Bronchial epithelial cell (primary cell): ENCODE measurements around the gene HTR4. TPM values are rescaled to one million over a fixed set of nuclear protein-coding genes. Genes with fewer than 3 reads are reported as not detected.

Experiments
- DNase-seq: peaks from one replicate; pipeline ENCODE4 v3.0.0-alpha.2; 2010; ENCODE audit warnings: low read depth
- FAIRE-seq: peaks from 2 replicates; lab custom pipeline; 2011; peaks lifted over from hg19 to GRCh38; lab: Jason Lieb, UNC
- H3K27me3 ChIP-seq: 2 replicates; pipeline ENCODE4 v1.5.1; 2011; ENCODE audit warnings: low read length; ENCODE audit not compliant: control insufficient read depth, insufficient read depth
- H3K36me3 ChIP-seq: 2 replicates; pipeline ENCODE4 v1.5.1; 2011; ENCODE audit warnings: low read length; ENCODE audit not compliant: control insufficient read depth, insufficient read depth
- H3K4me3 ChIP-seq: 2 replicates; pipeline ENCODE4 v1.5.1; 2011; ENCODE audit warnings: mild to moderate bottlenecking, low read depth, low read length, control low read depth
- total RNA-seq: library from RNA; depleted of rRNA; stranded (reverse); fragments of >200 nt; gene quantifications from 2 replicates; pipeline ENCODE4 v1.2.1, GENCODE V29; 2014
- TF ChIP-seq, protein P1 (sequence below): IDR thresholded peaks from 2 replicates; pipeline ENCODE4 v1.5.1; 2011; ENCODE audit warnings: mild to moderate bottlenecking, moderate library complexity, low read length, control low read depth, inconsistent platforms; ENCODE audit not compliant: insufficient read depth, severe bottlenecking

Gene HTR4
- total RNA-seq, 1 donor from 2014 or later: not detected

DNA sequence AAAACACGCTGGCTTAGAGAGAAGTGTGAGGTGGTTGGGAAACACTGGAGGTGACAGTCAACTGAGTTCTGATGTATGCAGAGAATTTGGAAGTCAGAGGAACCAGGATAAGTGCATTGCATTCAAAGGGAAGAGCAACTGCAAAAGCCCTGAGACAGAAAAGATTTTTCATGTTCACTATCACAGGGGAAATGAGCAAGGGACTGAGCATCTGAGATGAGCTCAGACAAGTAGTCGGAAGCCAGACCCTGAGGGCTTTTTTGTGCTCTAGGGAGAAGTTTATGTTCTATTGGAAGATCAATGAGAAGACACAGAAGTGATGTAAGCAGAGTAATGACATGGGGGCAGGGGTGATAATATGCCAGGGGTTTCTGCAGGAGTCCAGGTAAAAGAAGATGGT, 97.5 kb downstream of the HTR4 start:
- no peaks in the 10 kb centered on the region for H3K27me3 ChIP-seq
- DNase-seq: peak; percentile 72
- TF ChIP-seq, protein P1, sequence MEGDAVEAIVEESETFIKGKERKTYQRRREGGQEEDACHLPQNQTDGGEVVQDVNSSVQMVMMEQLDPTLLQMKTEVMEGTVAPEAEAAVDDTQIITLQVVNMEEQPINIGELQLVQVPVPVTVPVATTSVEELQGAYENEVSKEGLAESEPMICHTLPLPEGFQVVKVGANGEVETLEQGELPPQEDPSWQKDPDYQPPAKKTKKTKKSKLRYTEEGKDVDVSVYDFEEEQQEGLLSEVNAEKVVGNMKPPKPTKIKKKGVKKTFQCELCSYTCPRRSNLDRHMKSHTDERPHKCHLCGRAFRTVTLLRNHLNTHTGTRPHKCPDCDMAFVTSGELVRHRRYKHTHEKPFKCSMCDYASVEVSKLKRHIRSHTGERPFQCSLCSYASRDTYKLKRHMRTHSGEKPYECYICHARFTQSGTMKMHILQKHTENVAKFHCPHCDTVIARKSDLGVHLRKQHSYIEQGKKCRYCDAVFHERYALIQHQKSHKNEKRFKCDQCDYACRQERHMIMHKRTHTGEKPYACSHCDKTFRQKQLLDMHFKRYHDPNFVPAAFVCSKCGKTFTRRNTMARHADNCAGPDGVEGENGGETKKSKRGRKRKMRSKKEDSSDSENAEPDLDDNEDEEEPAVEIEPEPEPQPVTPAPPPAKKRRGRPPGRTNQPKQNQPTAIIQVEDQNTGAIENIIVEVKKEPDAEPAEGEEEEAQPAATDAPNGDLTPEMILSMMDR: no peak
- H3K4me3 ChIP-seq: no peak overlapping the region
- no peaks in the 10 kb centered on the region for H3K36me3 ChIP-seq
- no peak for FAIRE-seq

DNA sequence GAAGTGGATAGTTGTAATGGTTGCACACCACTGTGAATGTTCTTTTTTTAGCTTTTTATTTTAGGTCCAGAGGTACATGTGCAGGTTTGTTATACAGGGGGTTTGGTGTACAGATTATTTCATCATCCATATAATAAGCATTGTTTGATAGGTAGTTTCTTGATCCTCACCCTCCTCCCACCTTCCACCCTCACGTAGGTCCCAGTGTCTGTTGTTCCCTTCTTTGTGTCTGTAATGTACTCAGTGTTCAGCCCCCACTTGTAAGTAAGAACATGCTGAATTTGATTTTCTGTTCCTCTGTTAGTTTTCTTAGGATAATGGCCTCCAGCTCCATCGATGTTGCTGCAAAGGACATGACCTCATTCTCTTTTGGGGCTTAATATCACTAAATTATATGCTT, 99.7 kb downstream of the HTR4 start:
- Histone ChIP-seq H3K27me3 (peaks cover 3% of the 10 kb centered on the region), H3K4me3 (no peak overlapping the region), H3K36me3 (no peaks in the 10 kb centered on the region)
- no peak for FAIRE-seq
- no peak for DNase-seq
- TF ChIP-seq, protein P1: no peak

DNA sequence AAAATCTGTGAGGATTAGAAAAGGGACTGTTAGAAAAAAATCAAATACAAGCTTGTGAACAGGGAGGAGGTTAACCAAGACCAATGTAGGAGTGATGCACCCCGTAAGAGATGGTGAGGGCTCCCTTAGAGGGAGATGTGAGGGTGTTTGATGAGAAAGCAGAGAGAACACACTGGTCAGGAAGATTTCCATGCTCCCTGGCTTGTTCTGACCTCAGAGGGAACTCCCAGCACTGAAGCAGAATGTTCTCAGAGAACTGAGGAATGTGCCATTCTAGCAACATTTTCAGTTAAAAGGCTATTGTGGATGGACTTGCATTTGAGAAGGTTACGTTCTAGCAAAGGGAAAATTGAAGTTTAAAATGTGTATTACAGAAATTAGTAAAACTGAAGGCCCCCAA, 110.6 kb downstream of the HTR4 start:
- Histone ChIP-seq H3K27me3 (no peaks in the 10 kb centered on the region), H3K4me3 (no peak overlapping the region), H3K36me3 (no peaks in the 10 kb centered on the region)
- TF ChIP-seq, protein P1: no peak
- DNase-seq (no peak), FAIRE-seq (no peak)

DNA sequence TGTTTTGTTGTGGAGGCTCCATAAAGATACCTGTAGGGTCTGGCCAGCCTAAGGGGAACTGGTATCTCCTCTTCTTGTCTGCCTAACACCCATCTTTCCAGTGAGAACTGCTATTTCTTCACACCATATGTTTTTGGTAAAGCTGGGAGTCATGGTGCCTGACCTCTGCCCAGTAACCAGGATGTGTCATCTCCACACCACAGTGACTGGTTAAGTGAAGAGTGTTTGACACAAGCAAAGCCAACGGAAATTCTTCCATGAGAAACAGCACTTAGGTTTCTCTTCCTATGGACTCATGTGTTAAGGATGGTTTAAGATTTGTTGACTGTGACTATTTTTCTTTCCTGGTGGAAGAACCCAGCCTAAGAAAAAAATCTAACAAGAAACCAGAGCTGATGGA, 111.5 kb downstream of the HTR4 start:
- Histone ChIP-seq H3K27me3 (no peaks in the 10 kb centered on the region), H3K36me3 (no peaks in the 10 kb centered on the region), H3K4me3 (no peak overlapping the region)
- FAIRE-seq: no peak
- TF ChIP-seq, protein P1: no peak
- DNase-seq: no peak

DNA sequence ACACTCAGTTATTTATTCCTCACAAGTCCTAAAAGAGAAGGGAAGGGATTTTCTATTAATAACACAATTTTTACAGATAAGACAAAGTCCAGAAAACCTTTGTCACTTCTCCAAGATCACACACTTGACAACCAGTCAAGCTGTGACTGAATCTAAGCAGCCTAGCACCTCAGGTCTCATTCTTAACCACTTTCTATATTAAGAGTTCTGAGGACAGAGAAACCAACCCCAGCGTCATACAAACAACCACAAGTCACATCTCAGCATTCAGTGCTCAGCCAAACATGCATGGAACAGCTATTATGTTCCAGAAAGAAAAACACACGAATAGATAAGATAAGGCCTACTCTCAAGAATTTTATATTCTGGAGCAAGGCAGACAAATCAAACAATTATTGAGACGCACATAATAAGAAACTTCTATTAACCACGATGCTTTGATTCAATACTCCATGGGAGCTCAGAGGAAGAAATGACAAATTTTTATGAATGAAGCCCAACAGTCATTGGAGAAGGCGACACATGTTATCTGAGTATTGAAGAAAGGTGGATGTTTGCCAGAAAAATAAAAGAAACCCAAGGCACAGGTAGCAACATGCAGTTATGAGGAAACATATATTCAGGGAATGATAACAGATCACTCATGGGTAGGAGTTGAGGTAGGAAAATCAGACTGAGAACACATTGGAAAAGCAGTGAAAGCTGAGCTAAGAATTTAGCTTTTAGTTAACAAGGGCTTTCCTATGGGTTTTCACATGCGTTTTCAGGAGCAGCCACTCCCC, 113.1 kb downstream of the HTR4 start:
- peak; percentile 74 for DNase-seq
- FAIRE-seq: no peak
- TF ChIP-seq, protein P1: no peak
- Histone ChIP-seq H3K27me3 (no peaks in the 10 kb centered on the region), H3K4me3 (no peak overlapping the region), H3K36me3 (no peaks in the 10 kb centered on the region)

DNA sequence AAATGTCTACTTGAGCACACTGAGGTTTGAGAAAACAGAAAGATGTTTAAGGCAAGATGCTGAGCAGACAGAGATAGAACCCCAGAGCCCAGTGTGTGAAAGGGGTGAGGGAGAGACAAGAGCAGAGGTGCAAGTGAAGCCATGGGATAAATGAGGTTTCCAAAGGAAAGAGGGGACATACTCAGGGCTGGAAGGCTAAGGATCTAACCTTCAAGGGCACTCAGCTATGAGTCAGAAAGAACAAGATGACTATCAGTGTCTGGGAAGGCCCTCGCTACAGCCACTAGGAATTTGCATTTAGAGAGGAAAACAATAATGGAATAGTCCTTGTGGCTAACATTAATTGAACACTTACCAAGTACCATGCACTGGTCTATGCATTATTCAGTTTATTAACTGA, 113.7 kb downstream of the HTR4 start:
- no peak for FAIRE-seq
- Histone ChIP-seq H3K27me3 (no peaks in the 10 kb centered on the region), H3K4me3 (no peak overlapping the region), H3K36me3 (no peaks in the 10 kb centered on the region)
- TF ChIP-seq, protein P1: no peak
- DNase-seq: no peak
